Heart left ventricle (tissue), 16 donors: ENCODE measurements around the gene COL4A5. TPM values are rescaled to one million over a fixed set of nuclear protein-coding genes. Genes with fewer than 3 reads are reported as not detected.

ENCODE experiments used
- ATAC-seq, 4 donors: fragments of 200-7000 bp; cut with Tn5 transposase; one replicate each; pipeline ENCODE4 v1.9.1; 2020 to 2022; ENCODE audit warnings: moderate library complexity in 4 of 4, mild to moderate bottlenecking in 3 of 4, moderate number of reproducible peaks in 1 of 4
- DNase-seq, 5 donors: peaks; one replicate each; pipeline ENCODE4 v3.0.0-alpha.2; 2020
- H3K27ac ChIP-seq, 12 donors: fragments of 200-600 bp; sonication (generic) in 4 of 12; one replicate each; pipeline versions ENCODE4 v1.5.0 to v1.8.0; 2016 to 2022; ENCODE audit warnings: mild to moderate bottlenecking in 2 of 12
- H3K27me3 ChIP-seq, 9 donors: fragments of 200-600 bp; sonication (generic) in 2 of 9; one replicate each; pipeline versions ENCODE4 v1.5.1 to v1.8.0; 2016 to 2022; ENCODE audit warnings: mild to moderate bottlenecking in 3 of 9
- H3K36me3 ChIP-seq, 9 donors: fragments of 200-600 bp; sonication (generic) in 2 of 9; one replicate each; pipeline versions ENCODE4 v1.5.0 to v1.8.0; 2018 to 2022; ENCODE audit warnings: mild to moderate bottlenecking in 2 of 9
- H3K4me1 ChIP-seq, 12 donors: fragments of 200-600 bp; sonication (generic) in 4 of 12; one replicate each; pipeline versions ENCODE4 v1.5.0 to v1.8.0; 2016 to 2022; ENCODE audit warnings: mild to moderate bottlenecking in 3 of 12
- H3K4me3 ChIP-seq, 12 donors: fragments of 200-600 bp; sonication (generic) in 4 of 12; one replicate each; pipeline versions ENCODE4 v1.5.0 to v1.8.0; 2017 to 2022; ENCODE audit warnings: mild to moderate bottlenecking in 9 of 12, moderate library complexity in 4 of 12
- H3K9me3 ChIP-seq, 12 donors: fragments of 200-600 bp; sonication (generic) in 4 of 12; one replicate each; pipeline versions ENCODE4 v1.5.0 to v1.8.0; 2016 to 2022; ENCODE audit warnings: mild to moderate bottlenecking in 1 of 12
- POLR2A ChIP-seq, 2 donors: fragments of 450-650 bp; IDR thresholded peaks; one replicate each; pipeline ENCODE4 v1.6.1; 2017; ENCODE audit warnings: antibody characterized with exemption in 2 of 2, mild to moderate bottlenecking in 2 of 2, moderate library complexity in 2 of 2
- WGBS, 4 donors: extraction: QIAGEN DNeasy Blood & Tissue Kit in 2 of 4; methylation state at CpG; one replicate each; pipeline versions ENCODE4 v1.1.5 to v1.1.7; 2013 to 2018; 5-methylcytosine and 5-hydroxymethylcytosine counted together
- intact Hi-C, 10 donors: fragments of 100-400 bp; cut with DNase I; formaldehyde crosslinking; loops; one replicate each; pipeline versions ENCODE4 v1.11.1 to v1.14.2; 2022
- polyA plus RNA-seq, 2 donors: library from polyadenylated mRNA; stranded (reverse); fragments of 200-250 nt; gene quantifications; one replicate each; pipeline ENCODE4 v1.2.3, GENCODE V29; 2013
- total RNA-seq, 9 donors: library from RNA; depleted of rRNA in 2 of 9; stranded (reverse); fragments of >200 nt in 2 of 9; fragmentation: NEBNext Ultra II Directional in 3 of 9; extraction: Animal tissue kit (Norgen Biotek cat#: 25700) in 3 of 9; gene quantifications; one replicate each; pipeline versions ENCODE4 v1.1.0 to v1.2.4, GENCODE V29; 2016 to 2023
- TF ChIP-seq, protein P1 (sequence below), 12 donors: fragments of 200-600 bp; sonication (generic) in 4 of 12; IDR thresholded peaks; one replicate each; pipeline versions ENCODE4 v1.5.0 to v1.8.0; 2018 to 2022; ENCODE audit warnings: antibody characterized with exemption in 12 of 12, mild to moderate bottlenecking in 5 of 12
- donor health status: ischemic (EF 13 %, LVEDD 7.1; RV severe dilation, severe dysfunction).
- donor health status: healthy with polysubstance abuse.
- donor health status: DM: no; HTN: yes; CAD: no.
- donor health status: DM: no; HTN: no; CAD: no.
- donor health status: ischemic (EF 25% LVEDD 6.9; RV normal size, moderate dysfunction).
- donor health status: ischemic (EF 25% LVEDD 5.7; RV mildly dilated, moderate dysfunction).
- donor health status: healthy.
- donor health status: DM: yes; HTN: yes; CAD: no.
- donor health status: ischemic (EF 35%, LVEDD 5.7; RV mildly dilated, moderate dysfunction).
- donor health status: nonischemic (EF 11% LVEDD 7.7; RV severe dilation, severe dysfunction).
- donor health status: DM: yes; HTN: yes; CAD: no.
- donor health status: PGD.
- donor health status: ischemic (EF 29% LVEDD 5.4; RV normal size, mild dysfunction).
- donor health status: nonischemic (EF 23%, LVEDD 6.1; RV moderate dilation, normal function).

Gene COL4A5
- total and polyA plus RNA-seq, 11 donors, result 4.0 to 12.7 (median 7.7) TPM

- DNase-seq (no peak), ATAC-seq (no peak)
- Histone ChIP-seq H3K27me3 (peaks cover 0 to 3% (median 0%) of the 10 kb centered on the region in 9 donors), H3K27ac (no peak overlapping the region), H3K4me1 (no peaks in the 10 kb centered on the region), H3K4me3 (no peak overlapping the region), H3K36me3 (peaks cover 0 to 18% (median 0%) of the 10 kb centered on the region in 9 donors), H3K9me3 (no peaks in the 10 kb centered on the region)
- intact Hi-C loops, result no loop called here
- TF ChIP-seq, protein P1, sequence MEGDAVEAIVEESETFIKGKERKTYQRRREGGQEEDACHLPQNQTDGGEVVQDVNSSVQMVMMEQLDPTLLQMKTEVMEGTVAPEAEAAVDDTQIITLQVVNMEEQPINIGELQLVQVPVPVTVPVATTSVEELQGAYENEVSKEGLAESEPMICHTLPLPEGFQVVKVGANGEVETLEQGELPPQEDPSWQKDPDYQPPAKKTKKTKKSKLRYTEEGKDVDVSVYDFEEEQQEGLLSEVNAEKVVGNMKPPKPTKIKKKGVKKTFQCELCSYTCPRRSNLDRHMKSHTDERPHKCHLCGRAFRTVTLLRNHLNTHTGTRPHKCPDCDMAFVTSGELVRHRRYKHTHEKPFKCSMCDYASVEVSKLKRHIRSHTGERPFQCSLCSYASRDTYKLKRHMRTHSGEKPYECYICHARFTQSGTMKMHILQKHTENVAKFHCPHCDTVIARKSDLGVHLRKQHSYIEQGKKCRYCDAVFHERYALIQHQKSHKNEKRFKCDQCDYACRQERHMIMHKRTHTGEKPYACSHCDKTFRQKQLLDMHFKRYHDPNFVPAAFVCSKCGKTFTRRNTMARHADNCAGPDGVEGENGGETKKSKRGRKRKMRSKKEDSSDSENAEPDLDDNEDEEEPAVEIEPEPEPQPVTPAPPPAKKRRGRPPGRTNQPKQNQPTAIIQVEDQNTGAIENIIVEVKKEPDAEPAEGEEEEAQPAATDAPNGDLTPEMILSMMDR (IDR thresholded peaks at IDR 0.05), result no peak
- TF ChIP-seq POLR2A (IDR thresholded peaks at IDR 0.05), result no peak
- 57 to 75% (median 61%) methylated on average over 2 of the region's 2 CpGs for WGBS, 4 donors
These were observed 170.5 kb downstream of the COL4A5 start for GRCh38 chrX:108610141-108610540.

- TF ChIP-seq, protein P1 (IDR thresholded peaks at IDR 0.05), result no peak
- TF ChIP-seq POLR2A (IDR thresholded peaks at IDR 0.05), result no peak
- intact Hi-C loops, result no loop called here
- H3K4me1 ChIP-seq, result no peaks in the 10 kb centered on the region
- H3K9me3 ChIP-seq, result no peaks in the 10 kb centered on the region
- H3K27ac ChIP-seq, result no peak overlapping the region
- peaks cover 0 to 3% (median 0%) of the 10 kb centered on the region in 9 donors for H3K27me3 ChIP-seq
- no peak overlapping the region for H3K4me3 ChIP-seq
- ATAC-seq (no peak), DNase-seq (no peak)
- H3K36me3 ChIP-seq, result peaks cover 0 to 5% (median 0%) of the 10 kb centered on the region in 9 donors
These were observed 175.0 kb downstream of the COL4A5 start for GRCh38 chrX:108614616-108615015.

DNA sequence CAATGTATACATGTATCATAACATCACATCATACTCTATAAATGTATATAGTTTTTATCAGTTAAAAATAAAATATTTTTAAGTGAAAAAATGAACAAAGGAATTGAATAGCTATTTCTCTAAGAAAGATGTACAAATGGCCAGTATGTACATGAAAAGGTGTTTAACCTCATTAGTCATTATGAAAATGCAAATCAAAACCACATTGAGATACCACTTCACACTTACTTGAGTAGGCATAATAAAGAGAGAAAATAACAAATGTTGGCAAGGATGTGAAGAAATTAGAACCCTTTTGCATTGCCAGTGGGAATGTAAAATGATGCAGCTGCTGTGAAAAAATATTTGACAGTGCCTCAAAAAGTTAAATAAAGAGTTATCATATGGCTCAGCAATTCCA is 201.2 kb downstream of the COL4A5 start:
- Histone ChIP-seq H3K4me3 (no peak overlapping the region), H3K9me3 (peaks cover 0 to 27% (median 0%) of the 10 kb centered on the region in 12 donors), H3K27me3 (no peaks in the 10 kb centered on the region), H3K27ac (no peak overlapping the region), H3K36me3 (peaks cover 0 to under 1% (median 0%) of the 10 kb centered on the region in 9 donors), H3K4me1 (no peaks in the 10 kb centered on the region)
- ATAC-seq (no peak), DNase-seq (no peak)
- TF ChIP-seq, protein P1 (IDR thresholded peaks at IDR 0.05), result no peak
- no peak for TF ChIP-seq POLR2A (IDR thresholded peaks at IDR 0.05)
- intact Hi-C loops, result no loop called here

GRCh38 chrX:108641589-108642272 is 202.1 kb downstream of the COL4A5 start:
- TF ChIP-seq, protein P1 (IDR thresholded peaks at IDR 0.05), result no peak
- TF ChIP-seq POLR2A (IDR thresholded peaks at IDR 0.05), result no peak
- Histone ChIP-seq H3K27me3 (no peaks in the 10 kb centered on the region), H3K9me3 (peaks cover 0 to 22% (median 0%) of the 10 kb centered on the region in 12 donors), H3K36me3 (no peaks in the 10 kb centered on the region), H3K4me3 (no peak overlapping the region), H3K27ac (no peak overlapping the region), H3K4me1 (no peaks in the 10 kb centered on the region)
- DNase-seq (no peak), ATAC-seq (no peak)
- intact Hi-C loops, result no loop called here
- WGBS, 4 donors, result 73 to 99% (median 93%) methylated on average over 6 of the region's 6 CpGs
